ENCODE measurements around the gene PLK2. TPM values are rescaled to one million over a fixed set of nuclear protein-coding genes. Genes with fewer than 3 reads are reported as not detected.

The PLK2 gene
- total RNA-seq, 1 experiment from 2014 or later, result 273 TPM

GRCh38 chr5:58481066-58481676 is 21.3 kb upstream of the PLK2 start:
- DNase-seq (ENCODE audit: low read depth), result no peak

DNA sequence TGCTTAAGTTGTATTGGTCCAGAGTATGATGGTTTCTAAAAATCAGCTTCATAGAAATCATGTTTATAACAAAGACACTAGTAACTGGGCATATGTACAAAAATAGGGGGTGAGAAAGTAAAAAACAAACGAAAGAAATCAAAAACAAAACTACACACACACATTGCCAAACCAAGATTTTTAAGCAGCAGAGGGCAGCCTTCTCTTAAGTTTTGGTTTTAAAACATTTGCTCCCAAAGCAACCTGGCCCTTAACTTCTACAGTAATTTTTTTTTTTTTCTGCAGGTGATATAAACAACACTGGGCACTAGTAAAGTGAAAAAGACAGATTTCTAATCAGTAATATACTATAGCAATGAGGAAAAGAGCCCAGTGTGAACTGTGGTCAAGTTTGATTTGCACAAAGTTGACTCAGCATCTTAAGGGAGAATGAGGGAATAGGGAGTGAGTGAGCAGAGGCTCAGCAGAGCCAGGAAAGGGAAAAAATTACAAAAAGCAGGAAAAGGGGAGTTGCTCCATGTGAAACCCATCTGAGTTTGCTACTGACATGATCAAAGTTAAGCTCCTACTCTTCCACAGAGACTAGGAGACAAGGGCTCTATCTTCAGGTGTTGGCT is 18.0 kb upstream of the PLK2 start:
- no peak for DNase-seq (ENCODE audit: low read depth)

DNA sequence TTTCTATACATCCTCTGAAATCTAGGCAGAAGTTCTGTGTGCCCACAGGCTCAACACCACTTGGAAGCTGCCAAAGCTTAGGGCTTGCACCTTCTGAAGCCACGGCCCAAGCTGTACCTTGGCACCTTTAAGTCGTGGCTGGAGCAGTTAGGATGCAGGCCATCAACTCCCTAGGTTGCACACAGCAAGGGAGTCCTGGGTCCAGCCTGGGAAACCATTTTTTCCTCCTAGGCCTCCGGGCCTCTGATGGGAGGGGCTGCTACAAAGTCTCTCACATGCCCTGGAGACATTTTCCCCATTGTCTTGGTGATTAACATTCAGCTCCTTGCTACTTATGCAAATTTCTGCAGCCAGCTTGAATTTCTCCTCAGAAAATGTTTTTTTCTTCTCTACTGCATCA is 15.5 kb upstream of the PLK2 start:
- DNase-seq (ENCODE audit: low read depth), result no peak

- DNase-seq (ENCODE audit: low read depth), result no peak
These were observed 10.0 kb upstream of the PLK2 start for GRCh38 chr5:58469896-58470295.

- DNase-seq (ENCODE audit: low read depth), result no peak
These were observed 7.1 kb upstream of the PLK2 start for GRCh38 chr5:58466939-58467338.

DNA sequence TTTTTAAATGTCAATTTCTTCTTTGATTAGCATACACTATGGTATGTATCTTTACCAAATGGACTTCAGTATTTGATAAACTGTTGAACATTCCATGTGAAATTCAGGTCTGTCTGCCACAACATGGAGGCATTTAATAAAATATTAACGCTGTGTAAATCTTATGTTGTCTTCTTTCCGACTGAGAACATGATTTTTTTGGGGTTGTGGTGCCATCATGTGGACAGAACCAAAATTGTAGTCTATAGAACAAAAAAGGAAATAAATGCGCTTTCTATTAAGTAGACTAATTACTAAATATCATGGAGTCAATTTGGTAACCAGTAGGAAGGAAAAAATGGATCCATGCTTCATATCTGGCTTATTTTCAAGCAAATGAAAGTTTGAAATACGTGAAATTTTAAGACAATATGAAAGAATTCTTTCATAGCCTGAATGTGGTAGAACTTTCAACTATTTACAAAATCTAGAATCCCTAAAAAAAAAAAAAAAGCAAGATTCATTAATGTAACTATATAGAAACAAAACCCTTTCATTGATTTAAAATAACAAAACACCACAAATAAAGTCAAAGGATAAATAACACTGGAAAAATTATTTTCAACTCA is 2.8 kb upstream of the PLK2 start:
- DNase-seq (ENCODE audit: low read depth), result peak; percentile 71

DNA sequence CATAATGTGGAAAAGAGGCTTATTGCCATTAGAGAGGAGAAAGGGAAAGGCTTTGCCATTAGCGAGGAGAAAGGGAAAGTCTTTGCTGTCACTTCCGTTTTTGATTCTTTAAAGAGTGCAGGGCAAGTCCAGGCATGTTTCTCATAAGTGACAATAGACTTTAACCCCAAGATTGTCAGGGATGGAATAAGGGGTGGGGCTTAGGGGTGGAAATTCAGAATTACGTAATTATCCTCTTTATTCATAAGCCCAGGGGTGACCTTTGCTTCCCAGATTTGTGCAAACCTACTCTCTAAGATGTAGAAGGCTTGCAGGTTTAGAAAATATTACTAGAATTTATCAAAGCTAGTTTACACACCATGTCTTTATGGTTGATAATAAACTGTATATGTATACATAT is 2.3 kb upstream of the PLK2 start:
- peak; percentile 50 for DNase-seq (ENCODE audit: low read depth)

DNA sequence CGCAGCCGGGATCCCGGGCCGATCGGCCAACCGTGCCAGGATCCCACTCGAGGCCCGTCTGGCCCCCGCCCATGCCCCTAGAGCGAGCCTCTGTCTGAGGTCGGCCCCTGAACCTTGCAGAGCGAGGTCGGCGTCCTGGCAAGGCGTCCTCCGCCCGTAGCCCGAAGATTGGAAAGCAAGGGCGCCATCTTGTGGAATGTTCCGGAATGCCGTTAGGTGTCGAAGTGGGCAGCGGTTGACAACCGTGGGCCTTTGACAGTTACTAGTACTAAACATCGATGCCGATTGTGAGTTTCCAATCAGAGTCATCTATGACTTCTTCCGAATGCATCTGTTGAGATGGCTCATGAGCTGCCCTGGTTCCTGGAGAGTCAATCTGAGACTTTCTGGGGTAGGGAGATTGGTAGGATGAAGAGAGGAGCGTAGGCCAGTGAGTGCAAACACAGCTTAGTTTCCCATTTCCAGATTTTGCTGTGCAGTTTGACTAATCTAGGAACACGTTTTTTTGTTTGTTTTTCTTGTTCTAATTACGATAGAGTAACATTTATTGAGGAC is 923 bp upstream of the PLK2 start:
- DNase-seq (ENCODE audit: low read depth), result peak; percentile 87

- DNase-seq (ENCODE audit: low read depth), result peak; percentile 52
These were observed 512 bp downstream of the PLK2 start for GRCh38 chr5:58459146-58460001.

GRCh38 chr5:58458743-58459145 is 1.1 kb downstream of the PLK2 start:
- DNase-seq (ENCODE audit: low read depth), result no peak

- no peak for DNase-seq (ENCODE audit: low read depth)
These were observed 1.6 kb downstream of the PLK2 start for GRCh38 chr5:58458141-58458742.

DNA sequence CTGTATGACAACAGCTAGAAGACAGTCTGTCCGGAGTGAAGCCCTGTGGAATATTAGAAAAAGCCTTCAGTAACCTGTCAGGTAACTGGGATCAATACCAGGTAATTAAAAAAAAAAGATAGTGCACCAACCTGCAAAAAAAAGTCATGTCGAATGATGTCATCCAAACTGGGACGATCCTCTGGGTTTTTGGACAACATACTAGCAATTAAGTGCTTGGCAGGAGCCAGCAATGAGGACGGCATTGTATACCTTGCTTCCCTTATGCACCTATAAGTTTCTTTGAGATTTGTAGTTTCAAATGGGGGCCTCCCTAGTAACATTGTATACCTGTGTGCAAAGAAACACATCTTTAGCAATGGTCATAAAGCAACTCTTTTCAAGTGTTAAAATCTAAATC is 2.8 kb downstream of the PLK2 start:
- no peak for DNase-seq (ENCODE audit: low read depth)

GRCh38 chr5:58456486-58456885 is 3.4 kb downstream of the PLK2 start:
- no peak for DNase-seq (ENCODE audit: low read depth)

- no peak for DNase-seq (ENCODE audit: low read depth)
These were observed 3.9 kb downstream of the PLK2 start for GRCh38 chr5:58456026-58456425.

DNA sequence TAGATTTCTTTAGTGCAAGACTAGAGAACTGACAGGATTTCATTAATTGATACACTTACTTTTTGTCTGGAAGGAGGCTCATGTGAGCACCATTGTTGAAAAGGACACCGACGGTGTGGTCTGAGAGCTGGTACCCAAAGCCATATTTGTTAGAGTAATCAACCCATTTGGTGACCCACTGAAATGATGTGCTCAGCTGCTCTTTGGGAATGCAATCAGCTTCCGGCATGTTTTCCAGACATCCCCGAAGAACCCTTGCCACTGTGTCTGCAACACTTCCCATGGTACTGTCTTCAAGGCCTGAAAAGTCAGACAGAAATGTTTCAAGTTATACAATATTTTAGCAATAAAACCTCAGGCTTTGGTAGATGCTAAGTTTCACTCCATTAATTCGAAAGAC is 4.4 kb downstream of the PLK2 start:
- DNase-seq (ENCODE audit: low read depth), result no peak

DNA sequence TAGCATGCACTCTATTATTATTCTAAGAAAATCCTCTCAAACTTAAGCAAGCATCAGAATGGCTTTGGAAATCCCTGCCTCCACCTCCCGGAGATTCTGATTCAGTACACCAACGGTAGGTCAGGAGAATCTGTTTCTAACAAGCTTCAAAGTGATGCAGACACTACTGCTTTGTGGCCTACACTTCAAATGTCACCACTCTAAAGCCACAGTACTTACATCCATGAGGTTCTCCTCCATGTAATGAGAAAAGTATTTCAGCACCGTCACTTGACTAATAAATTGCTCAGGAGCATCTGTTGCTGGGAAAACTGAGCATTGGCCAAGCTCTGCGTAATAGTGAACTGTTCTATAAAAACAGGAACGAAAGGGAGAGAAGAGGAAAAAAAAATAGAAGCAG is 4.8 kb downstream of the PLK2 start:
- DNase-seq (ENCODE audit: low read depth), result peak; percentile 66

GRCh38 chr5:58454025-58454424 is 5.9 kb downstream of the PLK2 start:
- DNase-seq (ENCODE audit: low read depth), result no peak

DNA sequence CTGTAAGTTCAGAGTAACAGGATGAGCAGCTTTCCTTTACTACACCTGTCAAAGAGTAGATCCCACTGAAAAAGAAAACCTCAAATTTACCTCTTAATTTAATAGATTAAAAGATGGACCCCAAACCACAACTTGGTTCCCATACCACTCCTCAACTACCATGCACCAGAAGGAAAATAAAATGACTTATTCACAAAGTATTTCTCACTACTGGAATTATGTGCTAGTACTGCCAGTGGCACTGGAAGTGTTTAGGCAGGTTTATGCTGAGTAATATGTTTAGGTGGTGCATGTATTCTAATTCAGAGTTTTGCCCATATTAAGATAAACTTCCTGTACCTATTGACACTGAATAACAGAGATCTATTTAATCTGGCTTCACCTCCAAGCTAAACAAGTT is 6.6 kb downstream of the PLK2 start:
- DNase-seq (ENCODE audit: low read depth), result no peak

DNA sequence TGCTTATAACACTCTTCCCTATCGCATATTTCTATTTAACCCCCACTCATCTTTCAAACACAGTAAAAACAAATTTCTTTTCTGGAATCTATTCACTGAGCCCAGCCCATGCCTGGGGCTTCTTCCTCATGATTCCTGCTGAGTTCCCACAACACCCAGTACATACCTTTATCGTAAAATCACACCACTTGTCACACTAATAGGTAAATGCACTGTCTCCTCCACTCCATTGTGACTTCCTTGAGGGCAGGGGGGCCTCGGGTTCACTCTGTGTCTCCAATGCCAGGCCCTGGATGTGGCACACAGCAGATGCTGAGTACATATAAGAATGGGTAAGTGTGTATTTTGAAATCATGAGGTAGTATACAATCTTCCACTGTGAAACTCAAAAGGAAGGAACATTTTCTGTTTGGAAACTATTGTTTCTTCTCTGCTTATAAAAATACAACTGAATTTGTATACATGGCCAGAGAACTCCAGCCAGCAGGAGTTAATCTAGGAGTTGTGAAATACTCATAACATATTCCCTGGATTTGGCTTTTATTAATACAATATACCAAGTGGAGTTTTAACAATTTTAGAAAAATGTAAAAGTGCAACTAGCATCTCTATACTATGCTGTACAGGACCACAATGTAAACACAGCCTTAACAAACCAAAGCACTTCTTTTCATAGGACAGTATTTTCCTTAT is 7.2 kb downstream of the PLK2 start:
- DNase-seq (ENCODE audit: low read depth), result no peak

DNA sequence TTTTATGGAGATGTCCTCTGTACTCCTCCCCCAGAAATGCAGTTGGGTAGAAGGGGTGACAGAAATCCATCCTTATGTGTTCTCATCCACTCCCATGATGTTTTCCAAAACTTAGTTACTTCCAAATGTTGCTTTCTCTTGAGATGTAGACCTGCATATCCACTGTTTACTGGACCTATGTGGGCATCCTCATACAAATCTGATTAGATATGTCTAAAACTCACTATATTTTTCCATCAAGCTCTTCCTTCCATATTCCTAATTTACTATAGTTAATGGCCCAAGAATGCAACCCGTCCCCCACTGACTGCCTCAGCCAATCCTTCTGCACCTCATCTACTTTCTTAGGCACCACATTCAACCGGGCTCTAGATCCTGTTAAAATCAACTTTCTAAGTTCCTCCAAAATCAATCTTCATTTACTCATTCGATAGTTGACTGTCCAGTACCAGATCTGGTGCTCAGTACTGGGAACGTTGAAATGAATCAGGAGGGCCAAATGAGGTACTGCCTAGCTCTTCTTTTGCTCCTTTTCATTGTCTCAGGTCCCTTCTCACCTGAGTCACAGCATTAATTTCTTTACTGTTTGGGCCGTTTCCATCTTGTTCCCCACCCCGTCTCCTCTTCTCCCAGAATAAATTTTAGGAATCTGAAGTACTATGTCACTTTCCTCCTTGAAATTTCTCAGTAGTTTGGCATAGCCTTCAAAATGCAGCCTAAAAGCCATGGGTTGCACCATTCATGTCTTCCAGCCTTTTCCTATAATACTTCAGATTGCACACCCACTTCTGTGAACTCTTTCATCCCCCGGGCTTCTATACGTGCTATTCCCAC is 7.9 kb downstream of the PLK2 start:
- DNase-seq (ENCODE audit: low read depth), result no peak

All from LHCN-M2 (cell line).